Right renal pelvis (tissue), 4 donors: ENCODE measurements around the gene CASP2. TPM values are rescaled to one million over a fixed set of nuclear protein-coding genes. Genes with fewer than 3 reads are reported as not detected.

Experiments used
- DNase-seq, 4 donors: peaks; one replicate each; pipeline ENCODE4 v3.0.0-alpha.2; 2013; ENCODE audit warnings: low read depth in 4 of 4, low spot score in 3 of 4, missing footprints in 1 of 4
- polyA plus RNA-seq, 4 donors: library from polyadenylated mRNA; unstranded; fragments of 120-200 nt; gene quantifications; one replicate each; pipeline ENCODE4 v1.2.1, GENCODE V29; 2013; ENCODE audit not compliant: insufficient read length in 4 of 4

CASP2 gene
- 10 to 100 TPM; 46.6 to 57.5 (median 48.5) TPM for polyA plus RNA-seq

- DNase-seq: peak; percentile 91 to 95 (median 92)
Measured at GRCh38 chr7:143287935-143288826, at the start of gene CASP2. TSS of gene CASP2 (plus strand) at chr7:143288351. CDS start at chr7:143288456, 105 bp downstream.

GRCh38 chr7:143239813-143240212 lies 48.3 kb upstream of the CASP2 start:
- DNase-seq: no peak

- DNase-seq: peak; percentile 57 to 67 (median 60)
Measured at GRCh38 chr7:143240291-143241168, 47.6 kb upstream of the CASP2 start.

- no peak for DNase-seq
Measured at GRCh38 chr7:143242306-143242705, 45.8 kb upstream of the CASP2 start.

- no peak for DNase-seq
Measured at GRCh38 chr7:143243111-143243510, 45.0 kb upstream of the CASP2 start.

GRCh38 chr7:143243614-143244013 lies 44.5 kb upstream of the CASP2 start:
- DNase-seq: no peak

- no peak for DNase-seq
Measured at GRCh38 chr7:143244321-143244720, 43.8 kb upstream of the CASP2 start.

- no peak for DNase-seq
Measured at GRCh38 chr7:143245123-143245522, 43.0 kb upstream of the CASP2 start.

- DNase-seq: no peak
Measured at GRCh38 chr7:143247372-143247771, 40.8 kb upstream of the CASP2 start.

- DNase-seq: no peak
Measured at GRCh38 chr7:143248761-143249354, 39.3 kb upstream of the CASP2 start.

- DNase-seq: no peak
Measured at GRCh38 chr7:143250199-143250598, 38.0 kb upstream of the CASP2 start.

GRCh38 chr7:143250822-143251221 lies 37.3 kb upstream of the CASP2 start:
- no peak for DNase-seq

- DNase-seq: no peak
Measured at GRCh38 chr7:143252006-143252405, 36.1 kb upstream of the CASP2 start.

GRCh38 chr7:143255564-143255963 lies 32.6 kb upstream of the CASP2 start:
- no peak for DNase-seq

GRCh38 chr7:143256325-143256724 lies 31.8 kb upstream of the CASP2 start:
- DNase-seq: no peak

GRCh38 chr7:143256932-143257331 lies 31.2 kb upstream of the CASP2 start:
- DNase-seq: no peak

- no peak for DNase-seq
Measured at GRCh38 chr7:143257501-143257900, 30.6 kb upstream of the CASP2 start.

- DNase-seq: no peak
Measured at GRCh38 chr7:143258831-143259230, 29.3 kb upstream of the CASP2 start.

- DNase-seq: no peak
Measured at GRCh38 chr7:143259765-143260164, 28.4 kb upstream of the CASP2 start.

GRCh38 chr7:143261901-143262300 lies 26.2 kb upstream of the CASP2 start:
- no peak for DNase-seq
